ENCODE measurements around the gene RPL32.
"Not testable (repeated sequence)": the region's sequence is repeated elsewhere in the genome, so short reads cannot be mapped to it uniquely, and the experiment has no call there.

Gene RPL32

GRCh38 chr3:12865271-12865670, 23.9 kb upstream of the RPL32 start:
- H3K4me3 ChIP-seq (ENCODE audit: low read length) = no peak overlapping the region
- DNase-seq (ENCODE audit: low read depth) = no peak
- no peak for TF ChIP-seq CTCF (conservative IDR thresholded peaks at IDR 0.05; ENCODE audit: low read depth, low read length)

- DNase-seq (ENCODE audit: low read depth) = no peak
- no peak overlapping the region for H3K4me3 ChIP-seq (ENCODE audit: low read length)
- no peak for TF ChIP-seq CTCF (conservative IDR thresholded peaks at IDR 0.05; ENCODE audit: low read depth, low read length)
These were observed 21.0 kb upstream of the RPL32 start for GRCh38 chr3:12862387-12862786.

GRCh38 chr3:12861611-12862010, 20.2 kb upstream of the RPL32 start:
- DNase-seq (ENCODE audit: low read depth) = no peak
- TF ChIP-seq CTCF (conservative IDR thresholded peaks at IDR 0.05; ENCODE audit: low read depth, low read length) = no peak
- H3K4me3 ChIP-seq (ENCODE audit: low read length) = no peak overlapping the region

GRCh38 chr3:12859840-12860239, 18.5 kb upstream of the RPL32 start:
- no peak for DNase-seq (ENCODE audit: low read depth)
- no peak for TF ChIP-seq CTCF (conservative IDR thresholded peaks at IDR 0.05; ENCODE audit: low read depth, low read length)
- no peak overlapping the region for H3K4me3 ChIP-seq (ENCODE audit: low read length)

- TF ChIP-seq CTCF (conservative IDR thresholded peaks at IDR 0.05; ENCODE audit: low read depth, low read length) = no peak
- no peak overlapping the region for H3K4me3 ChIP-seq (ENCODE audit: low read length)
- no peak for DNase-seq (ENCODE audit: low read depth)
These were observed 15.3 kb upstream of the RPL32 start for GRCh38 chr3:12856626-12857025.

- no peak for TF ChIP-seq CTCF (conservative IDR thresholded peaks at IDR 0.05; ENCODE audit: low read depth, low read length)
- DNase-seq (ENCODE audit: low read depth) = no peak
- no peak overlapping the region for H3K4me3 ChIP-seq (ENCODE audit: low read length)
These were observed 13.2 kb upstream of the RPL32 start for GRCh38 chr3:12854565-12854964.

- DNase-seq (ENCODE audit: low read depth); H3K4me3 ChIP-seq (ENCODE audit: low read length): not testable (repeated sequence)
These were observed 12.5 kb upstream of the RPL32 start for GRCh38 chr3:12853847-12854246.

GRCh38 chr3:12852201-12852600, 10.8 kb upstream of the RPL32 start:
- no peak overlapping the region for H3K4me3 ChIP-seq (ENCODE audit: low read length)
- no peak for DNase-seq (ENCODE audit: low read depth)
- TF ChIP-seq CTCF (conservative IDR thresholded peaks at IDR 0.05; ENCODE audit: low read depth, low read length) = no peak

Measured in retinal pigment epithelial cell (primary cell).